Measurements from ENCODE around the gene PPM1J.

Gene PPM1J

DNA sequence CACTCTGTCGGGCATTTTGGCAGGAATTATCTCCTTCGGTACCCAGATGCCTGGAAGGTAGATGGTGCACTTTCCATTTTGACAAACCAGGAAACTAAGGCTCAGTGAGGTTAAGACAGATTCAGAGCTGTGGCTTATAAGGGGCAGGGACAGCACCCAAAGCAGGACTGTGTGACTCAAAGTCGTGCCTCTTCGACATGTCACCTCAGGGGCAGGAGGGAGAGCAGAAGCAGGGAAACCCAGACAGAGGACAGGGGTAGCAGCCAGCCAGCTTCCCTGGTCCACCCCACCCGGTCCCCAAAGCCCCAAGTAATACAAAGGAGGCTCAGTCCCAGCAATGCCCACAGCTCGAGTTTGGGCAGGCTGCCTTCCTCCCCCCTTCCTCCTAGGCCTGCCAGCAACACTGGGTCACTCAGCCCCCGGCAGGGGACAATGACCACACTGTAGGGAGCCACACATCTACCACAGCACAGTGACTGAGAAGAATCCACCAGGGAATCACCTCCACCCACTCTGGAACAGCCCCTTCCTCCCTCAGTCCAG lies 10.7 kb downstream of the PPM1J start:
- no peak for DNase-seq

DNA sequence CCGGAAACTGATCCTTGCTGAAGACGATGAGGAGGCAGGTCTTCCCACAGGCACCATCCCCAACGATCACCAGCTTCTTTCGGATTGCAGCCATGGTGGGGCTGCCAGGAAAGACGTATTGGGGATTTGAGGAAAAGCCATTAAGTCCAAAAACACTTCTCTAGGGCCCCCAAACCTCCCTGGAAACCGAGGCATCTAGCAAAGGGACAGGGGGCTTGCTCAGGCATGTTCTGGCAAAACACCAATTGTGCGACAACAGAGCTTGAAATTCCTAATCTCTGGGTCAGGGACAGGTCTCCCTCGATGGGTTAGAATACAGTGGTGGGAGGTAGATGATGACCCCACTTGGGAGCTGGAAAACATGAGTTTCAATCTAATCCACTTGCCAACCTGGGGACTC lies 11.4 kb downstream of the PPM1J start:
- DNase-seq, result no peak

DNA sequence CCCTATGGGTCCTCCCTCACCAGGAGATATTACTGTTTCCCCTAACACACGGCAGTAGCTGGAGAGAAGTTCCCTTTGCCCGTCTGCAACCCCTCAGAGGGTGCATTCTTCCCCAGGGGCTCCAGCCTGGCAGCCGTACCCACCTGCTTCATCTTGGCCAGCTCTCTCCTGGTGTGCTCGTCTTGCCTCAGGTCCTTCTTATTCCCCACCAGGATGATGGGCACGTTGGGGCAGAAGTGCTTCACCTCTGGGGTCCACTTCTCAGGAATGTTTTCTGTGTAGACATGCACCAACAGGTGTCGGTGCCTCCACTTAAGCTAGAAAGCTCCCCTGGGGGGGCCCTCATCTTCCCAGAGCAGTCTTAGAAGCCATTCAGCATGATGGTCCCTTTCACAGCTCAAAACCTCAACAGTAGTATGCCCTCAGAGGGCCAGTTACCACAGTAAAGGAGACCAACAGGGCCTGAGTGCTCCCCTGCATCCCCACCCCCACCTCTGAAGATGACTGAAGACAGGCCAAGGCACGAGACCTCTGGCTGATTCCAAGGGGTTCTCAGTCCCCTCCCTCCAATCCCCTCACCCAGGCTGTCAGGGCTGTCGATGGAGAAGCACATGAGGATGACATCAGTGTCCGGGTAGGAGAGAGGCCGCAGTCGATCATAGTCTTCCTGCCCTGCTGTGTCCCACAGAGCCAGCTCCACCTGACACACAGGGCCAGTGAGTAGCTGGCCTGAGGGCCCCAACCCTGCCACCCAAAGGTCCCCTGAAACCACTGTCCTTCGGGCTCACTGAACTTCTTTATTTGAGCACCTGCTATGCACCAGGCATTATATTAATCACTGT lies 12.5 kb downstream of the PPM1J start:
- no peak for DNase-seq

DNA sequence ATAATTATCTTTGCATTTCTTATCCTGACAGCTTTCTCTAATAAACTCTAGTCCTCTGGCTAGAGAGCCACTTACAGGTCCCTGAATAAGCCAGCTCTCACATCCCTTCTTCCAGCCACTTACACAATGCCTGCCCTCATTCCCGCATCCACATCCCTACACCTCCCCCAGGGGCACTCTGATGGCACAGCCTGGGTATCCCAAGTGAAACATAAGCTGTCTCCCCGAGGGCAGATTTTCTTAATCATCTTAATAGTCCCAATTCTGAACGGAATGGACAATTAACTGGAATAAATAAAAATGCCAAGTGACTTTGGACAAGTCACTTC lies 13.1 kb downstream of the PPM1J start:
- DNase-seq, result no peak

DNA sequence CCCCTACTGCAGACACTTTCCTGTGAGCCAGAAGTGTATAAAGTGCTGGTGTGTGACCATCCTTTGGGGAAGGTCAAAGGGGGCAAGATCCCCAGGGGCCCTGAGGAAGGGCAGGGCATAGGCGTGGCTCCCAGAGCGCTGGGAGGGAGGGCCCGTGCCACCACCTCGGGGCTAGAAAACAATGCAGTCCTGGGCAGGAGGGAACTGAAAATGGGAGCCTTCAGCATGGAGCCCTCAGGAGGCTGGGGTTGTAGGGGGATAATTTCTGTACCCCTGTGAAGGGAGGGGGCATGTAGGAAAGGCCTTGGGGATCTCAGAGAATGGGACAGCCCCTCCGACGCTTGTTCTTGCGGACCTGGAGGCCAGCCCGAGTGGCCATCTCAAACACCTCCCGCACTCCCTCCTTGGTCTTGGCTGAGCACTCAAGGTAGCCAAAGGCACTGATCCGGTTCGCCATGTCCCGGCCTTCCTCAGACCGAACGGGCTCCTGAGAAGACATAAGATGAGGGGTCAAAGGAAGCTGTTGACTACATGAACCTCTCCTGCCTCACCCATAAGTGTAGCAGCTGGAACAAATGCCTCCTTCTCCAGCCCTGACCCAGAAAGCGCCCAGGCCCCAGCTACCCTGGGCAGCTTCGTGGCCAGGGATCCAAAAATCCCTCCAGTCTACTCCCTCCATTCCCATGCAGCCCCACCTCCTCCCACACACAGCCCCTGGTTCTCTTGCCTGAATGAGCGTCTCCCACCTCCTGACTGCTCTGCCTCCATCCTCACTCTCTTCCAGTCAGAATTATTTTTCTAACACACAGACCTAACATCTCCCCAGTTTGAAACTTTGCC lies 13.7 kb downstream of the PPM1J start:
- DNase-seq, result no peak

DNA sequence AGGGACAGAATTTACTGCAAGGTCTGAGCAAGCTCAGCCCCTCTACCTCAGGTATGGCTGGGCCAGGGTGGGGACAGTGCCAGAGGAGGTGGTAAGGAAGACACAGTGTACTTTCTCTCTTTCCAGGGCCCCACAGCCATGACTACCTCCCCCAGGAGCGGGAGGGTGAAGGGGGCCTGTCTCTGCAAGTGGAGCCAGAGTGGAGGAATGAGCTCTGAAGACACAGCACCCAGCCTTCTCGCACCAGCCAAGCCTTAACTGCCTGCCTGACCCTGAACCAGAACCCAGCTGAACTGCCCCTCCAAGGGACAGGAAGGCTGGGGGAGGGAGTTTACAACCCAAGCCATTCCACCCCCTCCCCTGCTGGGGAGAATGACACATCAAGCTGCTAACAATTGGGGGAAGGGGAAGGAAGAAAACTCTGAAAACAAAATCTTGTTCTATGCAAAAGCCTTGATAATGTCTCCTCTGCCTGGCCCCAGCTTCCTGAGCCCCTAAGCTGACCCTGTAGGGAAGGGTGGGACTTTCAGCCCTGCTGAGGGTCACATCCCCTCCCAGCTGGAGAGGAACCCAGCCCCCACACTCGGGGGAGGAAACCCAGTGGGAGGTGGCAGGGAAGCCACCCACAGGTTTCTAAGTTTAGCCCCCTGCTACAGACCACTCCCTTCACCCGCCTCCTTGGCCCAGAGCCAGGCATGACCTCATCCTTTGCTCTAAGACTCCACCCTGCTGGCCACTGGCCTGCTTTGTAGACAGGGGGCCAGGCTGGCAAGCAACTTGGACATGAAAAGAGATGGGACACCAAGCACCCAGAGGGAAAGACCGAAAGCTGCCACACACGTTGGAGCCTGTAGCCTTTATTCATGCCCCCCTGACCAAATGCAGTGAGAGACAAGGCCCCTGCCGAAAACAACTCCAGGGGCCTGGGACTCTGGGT lies 14.6 kb downstream of the PPM1J start:
- peak; percentile 43 for DNase-seq

DNA sequence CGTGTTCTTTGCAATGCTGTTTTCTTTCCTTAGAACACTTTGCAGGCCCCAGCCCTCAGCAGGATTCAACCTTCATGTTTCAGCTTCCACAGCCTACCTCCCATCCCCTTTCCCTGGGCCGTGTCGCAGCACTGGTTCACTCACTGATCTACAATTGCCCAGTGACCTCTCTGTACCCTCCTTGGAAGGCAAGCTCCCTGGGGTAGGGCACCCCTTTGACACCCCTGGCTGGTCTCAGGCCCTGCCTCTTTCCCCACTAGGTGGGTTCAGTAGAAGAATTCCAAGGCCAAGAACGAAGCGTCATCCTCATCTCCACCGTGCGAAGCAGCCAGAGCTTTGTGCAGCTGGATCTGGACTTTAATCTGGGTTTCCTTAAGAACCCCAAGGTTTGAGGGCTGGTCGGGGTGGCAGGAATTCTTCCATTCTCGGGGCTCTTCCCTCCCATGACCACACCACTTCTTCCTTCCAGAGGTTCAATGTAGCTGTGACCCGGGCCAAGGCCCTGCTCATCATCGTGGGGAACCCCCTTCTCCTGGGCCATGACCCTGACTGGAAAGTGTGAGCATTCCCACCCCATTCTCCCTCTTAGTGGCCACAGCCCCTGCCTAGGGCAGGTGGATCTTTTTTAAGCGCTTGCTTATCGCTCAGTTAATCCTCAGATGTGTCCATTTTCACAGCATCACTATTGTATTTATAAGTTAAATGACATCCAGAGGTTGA lies 15.5 kb downstream of the PPM1J start:
- no peak for DNase-seq

DNA sequence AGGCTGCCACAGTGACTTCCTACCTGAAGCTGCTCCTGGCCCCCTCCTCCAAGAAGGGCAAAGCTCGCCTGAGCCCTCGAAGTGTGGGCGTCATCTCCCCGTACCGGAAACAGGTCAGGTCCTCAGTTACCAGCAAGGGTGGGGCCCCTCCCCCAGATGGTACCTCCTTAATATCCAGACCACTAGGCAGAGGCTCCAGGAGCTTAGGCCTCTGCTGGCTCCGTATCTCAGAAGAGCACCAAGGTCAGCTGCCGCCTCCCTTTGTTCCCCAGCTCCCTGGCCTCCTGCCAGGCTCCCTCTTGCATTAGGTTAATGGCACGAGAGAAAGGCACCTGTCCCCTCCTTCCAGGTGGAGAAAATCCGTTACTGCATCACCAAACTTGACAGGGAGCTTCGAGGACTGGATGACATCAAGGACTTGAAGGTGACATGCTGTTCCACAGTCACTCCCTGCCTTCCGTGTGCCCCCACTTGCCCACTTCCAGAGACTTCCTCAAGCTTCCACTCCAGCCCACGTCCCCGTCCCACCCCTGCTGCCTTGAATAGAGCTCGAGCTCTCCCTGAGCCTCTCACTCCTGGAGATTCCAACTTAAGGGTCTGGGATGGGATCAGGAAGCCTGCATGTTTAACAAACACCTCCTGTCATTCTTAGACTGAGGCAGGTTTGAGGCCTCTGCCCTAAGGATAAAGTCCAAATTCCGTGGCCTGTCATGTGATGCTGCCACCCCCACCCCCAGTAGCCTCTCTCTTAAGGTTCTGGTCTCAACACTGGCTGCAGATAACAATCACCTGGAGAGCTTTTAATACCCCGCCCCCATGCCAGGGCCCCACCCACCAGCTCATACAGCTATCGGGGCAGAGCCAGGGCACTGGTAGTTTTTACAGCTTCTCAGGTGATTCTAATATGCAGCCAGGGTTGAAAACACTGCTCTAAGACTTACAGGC lies 16.5 kb downstream of the PPM1J start:
- peak; percentile 45 for DNase-seq

DNA sequence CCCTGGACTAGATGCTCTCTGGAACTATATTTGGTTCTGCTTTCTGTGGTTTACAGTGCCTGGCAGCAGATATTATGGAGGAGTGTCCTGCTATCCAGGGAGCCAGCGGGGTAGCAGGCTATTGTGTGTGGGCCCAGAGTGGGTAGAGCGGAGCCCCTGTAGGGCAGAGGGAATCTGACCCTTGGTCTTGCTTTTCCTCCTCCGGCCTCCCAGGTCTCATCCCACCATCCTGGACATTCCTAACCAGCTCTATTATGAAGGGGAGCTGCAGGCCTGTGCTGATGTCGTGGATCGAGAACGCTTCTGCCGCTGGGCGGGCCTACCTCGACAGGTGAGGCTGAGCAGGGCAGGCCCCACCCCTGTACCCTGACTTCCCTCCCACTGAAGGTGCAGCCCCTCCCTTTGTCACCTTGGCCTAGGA lies 17.3 kb downstream of the PPM1J start:
- no peak for DNase-seq

DNA sequence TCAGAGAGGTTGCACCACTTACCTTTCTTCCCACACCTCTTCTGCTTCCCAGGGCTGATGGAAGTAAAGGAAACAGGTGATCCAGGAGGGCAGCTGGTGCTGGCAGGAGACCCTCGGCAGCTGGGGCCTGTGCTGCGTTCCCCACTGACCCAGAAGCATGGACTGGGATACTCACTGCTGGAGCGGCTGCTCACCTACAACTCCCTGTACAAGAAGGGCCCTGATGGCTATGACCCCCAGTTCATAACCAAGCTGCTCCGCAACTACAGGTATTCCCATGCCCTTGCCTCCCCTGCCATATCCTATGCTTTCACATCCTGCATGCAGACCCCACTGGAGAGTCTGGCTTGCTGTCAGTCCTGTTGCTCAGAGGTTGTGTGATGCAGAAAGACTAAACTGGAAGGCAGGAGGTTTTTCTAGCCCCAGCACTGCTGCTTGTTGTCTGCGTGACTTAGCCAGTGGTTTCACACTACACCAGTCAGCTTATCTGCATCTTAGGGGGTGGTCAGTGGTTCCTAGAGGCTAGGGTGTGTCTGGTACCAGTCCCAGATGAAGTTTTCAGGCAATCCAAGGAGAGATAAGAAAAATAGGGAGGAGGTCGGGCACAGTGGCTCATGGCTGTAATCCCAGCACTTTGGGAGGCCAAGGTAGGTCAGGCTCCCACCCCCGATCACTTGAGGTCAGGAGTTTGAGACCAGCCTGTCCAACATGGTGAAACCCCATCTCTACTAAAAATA lies 18.4 kb downstream of the PPM1J start:
- no peak for DNase-seq

DNA sequence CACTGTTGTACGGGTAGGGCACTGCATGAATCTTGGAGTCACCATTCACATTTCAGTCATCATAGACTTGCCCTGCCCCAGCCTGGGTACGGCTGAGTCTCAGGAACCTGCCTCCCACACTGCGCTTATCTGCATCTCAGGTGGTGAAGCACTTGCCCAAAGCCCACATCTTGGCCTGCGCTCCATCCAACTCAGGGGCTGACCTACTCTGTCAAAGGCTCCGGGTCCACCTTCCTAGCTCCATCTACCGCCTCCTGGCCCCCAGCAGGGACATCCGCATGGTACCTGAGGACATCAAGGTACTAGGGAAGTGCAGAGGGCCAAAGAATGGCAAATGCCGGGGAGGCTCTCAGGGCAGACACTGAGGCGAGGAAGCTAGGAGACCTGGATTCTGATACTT lies 19.9 kb downstream of the PPM1J start:
- no peak for DNase-seq

DNA sequence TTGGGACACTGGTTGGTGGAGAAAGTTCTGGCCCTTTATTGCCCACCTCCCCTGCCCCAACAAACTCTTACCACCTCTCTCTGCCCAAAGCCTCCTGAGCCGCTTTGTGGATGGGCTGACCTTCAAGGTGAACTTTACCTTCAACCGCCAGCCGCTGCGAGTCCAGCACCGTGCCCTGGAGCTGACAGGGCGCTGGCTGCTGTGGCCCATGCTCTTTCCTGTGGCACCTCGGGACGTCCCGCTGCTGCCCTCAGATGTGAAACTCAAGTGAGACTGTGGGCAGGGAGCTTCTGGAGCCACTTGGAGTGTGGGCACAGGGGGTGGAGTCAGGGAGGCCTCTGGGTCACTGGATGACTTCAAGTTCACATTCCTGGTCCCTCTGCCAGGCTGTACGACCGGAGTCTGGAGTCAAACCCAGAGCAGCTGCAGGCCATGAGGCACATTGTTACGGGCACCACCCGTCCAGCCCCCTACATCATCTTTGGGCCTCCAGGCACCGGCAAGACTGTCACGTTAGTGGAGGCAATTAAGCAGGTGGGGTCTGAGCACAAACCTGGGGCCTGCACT lies 20.7 kb downstream of the PPM1J start:
- no peak for DNase-seq

DNA sequence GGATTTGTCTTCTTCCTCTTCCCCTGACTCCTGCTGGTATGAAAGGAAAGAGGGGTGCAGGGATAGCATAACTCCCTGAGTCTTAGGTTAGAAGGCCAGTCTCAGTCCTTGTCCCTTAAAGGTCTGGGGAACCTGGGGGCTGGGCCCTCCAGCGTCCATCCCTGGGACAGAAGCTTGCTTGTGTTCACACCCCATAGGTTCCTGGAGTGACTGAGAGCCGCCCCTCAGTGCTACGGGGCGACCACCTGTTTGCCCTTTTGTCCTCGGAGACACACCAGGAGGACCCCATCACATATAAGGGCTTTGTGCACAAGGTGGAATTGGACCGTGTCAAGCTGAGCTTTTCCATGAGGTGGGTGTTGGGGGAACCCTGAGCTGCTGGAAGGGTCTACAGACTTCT lies 21.3 kb downstream of the PPM1J start:
- no peak for DNase-seq

DNA sequence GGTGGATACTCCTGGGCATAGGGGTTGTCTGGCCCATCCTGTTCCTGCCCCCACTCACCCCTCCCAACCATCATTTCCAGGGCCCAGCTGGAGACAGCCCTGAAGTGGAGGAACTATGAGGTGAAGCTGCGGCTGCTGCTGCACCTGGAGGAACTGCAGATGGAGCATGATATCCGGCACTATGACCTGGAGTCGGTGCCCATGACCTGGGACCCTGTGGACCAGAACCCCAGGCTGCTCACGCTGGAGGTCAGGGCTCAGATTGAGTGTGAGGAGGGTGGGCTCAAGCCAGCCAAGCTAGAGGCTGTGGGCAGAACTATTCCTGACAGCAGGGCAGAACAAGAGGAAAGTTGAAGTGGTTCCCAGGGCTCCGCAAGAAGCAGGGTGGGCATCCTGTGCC lies 22.5 kb downstream of the PPM1J start:
- no peak for DNase-seq

DNA sequence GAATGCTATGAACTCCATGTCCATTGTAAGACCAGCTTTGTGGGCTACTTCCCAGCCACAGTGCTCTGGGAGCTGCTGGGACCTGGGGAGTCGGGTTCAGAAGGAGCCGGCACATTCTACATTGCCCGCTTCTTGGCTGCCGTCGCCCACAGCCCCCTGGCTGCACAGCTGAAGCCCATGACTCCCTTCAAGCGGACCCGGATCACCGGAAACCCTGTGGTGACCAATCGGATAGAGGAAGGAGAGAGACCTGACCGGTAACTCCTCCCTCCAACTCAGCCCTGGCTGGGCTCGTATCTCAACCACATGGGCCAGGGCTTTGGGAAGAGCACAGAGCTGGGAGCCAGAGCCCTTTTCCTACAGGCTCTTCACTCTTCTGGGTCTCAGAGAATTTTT lies 25.3 kb downstream of the PPM1J start:
- no peak for DNase-seq

DNA sequence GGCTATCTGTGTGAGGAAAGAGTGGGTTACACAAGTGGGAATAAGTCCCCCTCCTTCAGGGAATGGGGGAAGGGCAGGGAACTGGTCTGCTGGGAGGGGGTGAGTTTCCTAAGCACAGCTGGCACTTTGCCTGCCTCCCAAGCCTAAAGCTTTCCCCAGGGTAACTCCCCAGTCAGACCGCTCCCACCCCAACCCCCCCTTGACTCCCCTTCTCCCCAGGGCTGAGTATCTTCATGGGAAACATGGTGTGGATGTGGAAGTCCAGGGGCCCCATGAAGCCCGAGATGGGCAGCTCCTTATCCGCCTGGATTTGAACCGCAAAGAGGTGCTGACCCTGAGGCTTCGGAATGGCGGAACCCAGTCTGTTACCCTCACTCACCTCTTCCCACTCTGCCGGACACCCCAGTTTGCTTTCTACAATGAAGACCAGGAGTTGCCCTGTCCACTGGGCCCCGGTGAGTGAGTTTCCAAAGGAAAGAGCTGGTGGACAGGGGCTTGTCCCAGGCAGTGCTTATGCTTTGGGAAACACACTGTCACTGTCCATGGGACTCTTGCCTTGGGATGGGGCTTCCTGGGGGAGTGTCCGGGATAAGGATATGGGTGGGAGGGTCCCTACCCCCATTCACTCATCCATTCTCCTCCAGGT lies 25.8 kb downstream of the PPM1J start:
- no peak for DNase-seq

DNA sequence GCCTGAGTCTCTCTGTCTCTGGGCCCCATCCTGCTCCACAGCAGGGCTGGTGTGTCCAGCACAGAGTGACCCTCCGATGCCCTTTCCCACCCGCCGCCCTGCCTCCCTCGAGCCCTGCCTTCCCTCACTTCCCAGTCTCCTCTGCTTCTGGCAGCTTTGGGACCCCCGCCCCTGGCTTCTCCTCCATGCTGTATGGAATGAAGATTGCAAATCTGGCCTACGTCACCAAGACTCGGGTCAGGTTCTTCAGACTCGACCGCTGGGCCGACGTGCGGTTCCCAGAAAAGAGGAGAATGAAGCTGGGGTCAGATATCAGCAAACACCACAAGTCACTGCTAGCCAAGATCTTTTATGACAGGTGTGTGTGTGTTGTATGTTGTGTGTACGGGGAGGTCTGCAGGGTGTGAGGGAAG lies 26.3 kb downstream of the PPM1J start:
- no peak for DNase-seq

DNA sequence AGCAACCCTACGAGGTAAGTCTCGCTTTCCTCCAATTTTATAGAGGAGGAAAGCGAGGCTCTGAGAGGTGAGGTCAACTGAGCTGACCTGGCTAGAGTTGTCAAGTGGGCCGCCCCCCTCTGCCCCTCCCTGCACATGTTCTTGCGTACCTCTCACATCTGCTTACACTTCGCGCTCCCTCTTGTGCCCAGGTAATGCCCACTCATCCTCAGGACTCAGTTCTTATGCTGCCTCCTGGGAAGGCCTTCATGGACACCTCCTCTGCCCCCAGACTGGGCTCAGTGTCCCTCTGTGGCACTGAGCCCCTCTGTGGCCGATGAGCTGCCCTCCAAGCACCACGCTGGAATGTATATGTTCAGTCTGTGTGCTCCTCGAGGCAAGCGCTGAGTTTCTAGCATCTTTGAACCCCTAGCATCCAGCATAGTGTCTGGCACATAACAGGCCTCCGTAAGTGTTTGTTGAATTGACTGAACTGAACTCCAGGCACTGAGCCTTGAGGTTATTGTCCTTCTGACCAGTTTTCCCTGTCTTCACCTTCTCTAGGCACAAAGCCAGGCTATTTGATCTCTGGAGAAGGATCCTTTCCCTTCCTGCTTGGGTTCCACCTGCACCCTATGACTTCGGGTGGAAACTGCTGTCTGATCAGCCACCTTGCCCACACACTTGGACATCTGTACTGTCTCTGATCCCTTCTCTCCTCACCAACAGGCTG lies 27.2 kb downstream of the PPM1J start:
- no peak for DNase-seq

DNA sequence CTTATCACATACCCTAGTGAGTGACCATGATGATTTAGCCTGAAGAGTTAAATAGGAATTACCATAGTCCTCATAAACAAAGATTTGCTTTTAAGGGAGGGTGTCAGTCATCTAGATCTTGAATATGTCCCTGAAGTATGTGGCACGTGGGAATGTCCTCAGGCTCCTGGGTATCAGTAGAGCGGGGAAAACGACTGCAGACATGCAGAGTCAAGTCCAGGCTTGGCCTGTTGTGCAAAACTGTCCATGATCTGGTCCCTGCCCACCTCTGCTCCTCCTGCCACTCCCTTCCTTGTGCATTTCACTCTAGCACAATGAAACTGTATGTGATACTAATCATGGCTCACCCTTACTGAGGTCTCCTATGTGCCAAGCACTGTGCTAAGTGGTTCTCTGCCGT lies 27.8 kb downstream of the PPM1J start:
- no peak for DNase-seq

All from cortex of kidney (tissue), 1 donor.